GM19193 (cell line): ENCODE data around the gene DGKZ.

Experiments
- POLR2A ChIP-seq: IDR thresholded peaks from 4 replicates; pipeline ENCODE4 v1.6.1; 2011; ENCODE audit not compliant: insufficient read depth, insufficient read length; ENCODE audit errors: extremely low read depth

DGKZ gene

GRCh38 chr11:46346886-46347636 is at the start of gene DGKZ:
DGKZ (plus strand) TSS chr11:46347463; CDS start chr11:46347660, 197 bp downstream.
- peak; percentile 45 for TF ChIP-seq POLR2A

GRCh38 chr11:46298699-46299433 is 48.4 kb upstream of the DGKZ start:
- no peak for TF ChIP-seq POLR2A

- TF ChIP-seq POLR2A = no peak
Observed at GRCh38 chr11:46299451-46299961, 47.8 kb upstream of the DGKZ start.

GRCh38 chr11:46300270-46300669 is 47.0 kb upstream of the DGKZ start:
- TF ChIP-seq POLR2A = no peak

- TF ChIP-seq POLR2A = no peak
Observed at GRCh38 chr11:46302866-46303265, 44.4 kb upstream of the DGKZ start.

- TF ChIP-seq POLR2A = no peak
Observed at GRCh38 chr11:46304605-46305179, 42.6 kb upstream of the DGKZ start.

- no peak for TF ChIP-seq POLR2A
Observed at GRCh38 chr11:46305295-46305694, 42.0 kb upstream of the DGKZ start.

GRCh38 chr11:46306296-46306853 is 40.9 kb upstream of the DGKZ start:
- no peak for TF ChIP-seq POLR2A

GRCh38 chr11:46307369-46307768 is 39.9 kb upstream of the DGKZ start:
- TF ChIP-seq POLR2A = no peak

GRCh38 chr11:46307785-46308341 is 39.4 kb upstream of the DGKZ start:
- TF ChIP-seq POLR2A = no peak

GRCh38 chr11:46308631-46309419 is 38.4 kb upstream of the DGKZ start:
- TF ChIP-seq POLR2A = no peak

- no peak for TF ChIP-seq POLR2A
Observed at GRCh38 chr11:46309814-46310259, 37.4 kb upstream of the DGKZ start.

- no peak for TF ChIP-seq POLR2A
Observed at GRCh38 chr11:46315033-46315738, 32.1 kb upstream of the DGKZ start.

- TF ChIP-seq POLR2A = no peak
Observed at GRCh38 chr11:46315783-46316563, 31.3 kb upstream of the DGKZ start.

GRCh38 chr11:46319074-46319453 is 28.2 kb upstream of the DGKZ start:
- TF ChIP-seq POLR2A = no peak
